ENCODE results near the gene TCTN1.

GRCh38 chr12:110658242-110658641, 44.3 kb downstream of the TCTN1 start:
- no peak for TF ChIP-seq POLR2AphosphoS5 (IDR thresholded peaks at IDR 0.05; ENCODE audit: insufficient read depth in 1 of 2, low read depth in 1 of 2)
- TF ChIP-seq POLR2A (IDR thresholded peaks at IDR 0.05): no peak
- TF ChIP-seq CTCF (IDR thresholded peaks at IDR 0.05): no peak

Measured in vagina (tissue), 2 donors.